HCT116 (cell line): ENCODE measurements around the gene AADACL4. TPM values are rescaled to one million over a fixed set of nuclear protein-coding genes. Genes with fewer than 3 reads are reported as not detected.

Experiments
- ATAC-seq: fragments of 200-7000 bp; cut with Tn5 transposase; 2 replicates; pipeline ENCODE4 v1.9.1; 2020; ENCODE audit warnings: mild to moderate bottlenecking, moderate library complexity
- BruUV-seq: library from RNA; stranded (reverse); fragments of 400-500 nt; replicated peaks from 2 replicates; lab custom pipeline; 2021; lab: Mats Ljungman, UMichigan
- CTCF ChIA-PET: fragments of 300-600 bp; sonication (Branson Sonifier 250); formaldehyde crosslinking; loops from one replicate; lab custom pipeline; 2021; ENCODE audit warnings: antibody characterized with exemption; lab: Charles Lee
- POLR2A ChIA-PET: fragments of 300-600, 350-600 bp; sonication (Branson Sonifier 250); formaldehyde crosslinking; loops from one replicate; lab custom pipeline; 2021; ENCODE audit warnings: antibody characterized with exemption; lab: Charles Lee
- RAD21 ChIA-PET, 2 experiments: fragments of 300-600 bp; sonication (Branson Sonifier 250); formaldehyde crosslinking; loops; one replicate each; lab custom pipeline; 2023; ENCODE audit warnings: low total read pairs in 2 of 2; ENCODE audit not compliant: uncharacterized antibody in 2 of 2, unreplicated experiment in 2 of 2, low non-redundant PET in 1 of 2; lab: Charles Lee
- DNase-seq: peaks from one replicate; pipeline ENCODE4 v3.0.0-alpha.2; 2010; ENCODE audit warnings: low read depth, low spot score
- H2AFZ ChIP-seq: fragments of 200-600 bp; shearing (Covaris generic), sonication (generic); 2 replicates; pipeline ENCODE4 v1.6.1; 2017; ENCODE audit warnings: low read depth, mixed run types, mixed read lengths, antibody characterized with exemption, low read length; ENCODE audit not compliant: poor library complexity, severe bottlenecking
- H3K27ac ChIP-seq: 2 replicates; pipeline ENCODE4 v1.5.1; 2012; ENCODE audit warnings: low read depth, low read length
- H3K27me3 ChIP-seq: fragments of 200-600 bp; sonication (generic); 2 replicates; pipeline ENCODE4 v1.6.1; 2016; ENCODE audit warnings: mixed run types, low read length, mixed read lengths; ENCODE audit not compliant: insufficient read depth
- H3K36me3 ChIP-seq, 2 experiments: fragments of 200-500 bp in 1 of 2; fragments of 200-600 bp in 1 of 2; sonication (Bioruptor generic) in 1 of 2; sonication (generic) in 1 of 2; 2 replicates each; pipeline versions ENCODE4 v1.5.1 to v1.6.1; 2014 to 2016; ENCODE audit warnings: low read length in 2 of 2, inconsistent platforms in 1 of 2, mixed read lengths in 1 of 2, mixed run types in 1 of 2; ENCODE audit not compliant: insufficient read depth in 2 of 2, control insufficient read depth in 1 of 2
- H3K4me1 ChIP-seq, 2 experiments: fragments of 200-600 bp in 1 of 2; sonication (generic) in 1 of 2; 2 replicates each; pipeline versions ENCODE4 v1.5.1 to v1.6.1; 2012 to 2017; ENCODE audit warnings: low read length in 2 of 2, inconsistent platforms in 1 of 2, mild to moderate bottlenecking in 1 of 2, mixed read lengths in 1 of 2, mixed run types in 1 of 2, moderate library complexity in 1 of 2; ENCODE audit not compliant: insufficient read depth in 2 of 2, control insufficient read depth in 1 of 2
- H3K4me2 ChIP-seq: fragments of 200-600 bp; sonication (generic); 2 replicates; pipeline ENCODE4 v1.6.1; 2017; ENCODE audit warnings: mixed run types, low read length, mixed read lengths
- H3K4me3 ChIP-seq, 2 experiments: fragments of 200-600 bp in 1 of 2; sonication (generic) in 1 of 2; replicated peaks in 1 of 2; 2 replicates each; pipeline ENCODE4 v1.5.1; 2011 to 2016; ENCODE audit warnings: low read length in 2 of 2, control low read depth in 1 of 2, low read depth in 1 of 2, mild to moderate bottlenecking in 1 of 2, mixed read lengths in 1 of 2, mixed run types in 1 of 2
- H3K79me2 ChIP-seq: fragments of 200-600 bp; sonication (generic); 2 replicates; pipeline ENCODE4 v1.6.1; 2017; ENCODE audit warnings: mild to moderate bottlenecking, mixed run types, low read length, moderate library complexity, mixed read lengths; ENCODE audit not compliant: insufficient read depth
- H3K9ac ChIP-seq: fragments of 200-600 bp; sonication (generic); 2 replicates; pipeline ENCODE4 v1.6.1; 2016; ENCODE audit warnings: low read length, mixed read lengths
- H3K9me2 ChIP-seq: fragments of 200-600 bp; sonication (generic), shearing (Covaris generic); 2 replicates; pipeline ENCODE4 v1.6.1; 2017; ENCODE audit warnings: mixed run types, mild to moderate bottlenecking, moderate library complexity; ENCODE audit not compliant: insufficient read depth
- H3K9me3 ChIP-seq, 2 experiments: fragments of 200-500 bp in 1 of 2; fragments of 200-600 bp in 1 of 2; sonication (Bioruptor generic) in 1 of 2; sonication (generic) in 1 of 2; 2 replicates each; pipeline ENCODE4 v1.6.1; 2014 to 2017; ENCODE audit warnings: low read length in 2 of 2, mixed read lengths in 2 of 2, inconsistent platforms in 1 of 2, low read depth in 1 of 2, mild to moderate bottlenecking in 1 of 2, mixed run types in 1 of 2, moderate library complexity in 1 of 2; ENCODE audit not compliant: control insufficient read depth in 1 of 2, insufficient read depth in 1 of 2
- H4K20me1 ChIP-seq: fragments of 200-600 bp; sonication (generic), shearing (Covaris generic); 2 replicates; pipeline ENCODE4 v1.6.1; 2017; ENCODE audit warnings: mixed run types, mild to moderate bottlenecking, moderate library complexity; ENCODE audit not compliant: insufficient read depth
- ELF1 ChIP-seq: IDR thresholded peaks from 2 replicates; pipeline ENCODE4 v1.6.1; 2012; ENCODE audit warnings: low read depth, borderline replicate concordance
- MAX ChIP-seq: IDR thresholded peaks from 2 replicates; pipeline ENCODE4 v1.6.1; 2012
- RAD21 ChIP-seq: IDR thresholded peaks from 2 replicates; pipeline ENCODE4 v1.6.1; 2012; ENCODE audit warnings: low read depth, mild to moderate bottlenecking
- REST ChIP-seq: IDR thresholded peaks from 2 replicates; pipeline ENCODE4 v1.6.1; 2012; ENCODE audit warnings: low read depth
- SIN3A ChIP-seq: IDR thresholded peaks from 2 replicates; pipeline ENCODE4 v1.6.1; 2012; ENCODE audit warnings: low read depth
- SP1 ChIP-seq: IDR thresholded peaks from 2 replicates; pipeline ENCODE4 v1.6.1; 2012; ENCODE audit warnings: low read depth
- SRF ChIP-seq: IDR thresholded peaks from 2 replicates; pipeline ENCODE4 v1.6.1; 2012; ENCODE audit warnings: low read depth
- YY1 ChIP-seq: IDR thresholded peaks from 2 replicates; pipeline ENCODE4 v1.6.1; 2011; ENCODE audit warnings: low read length, low read depth, moderate library complexity, mild to moderate bottlenecking; ENCODE audit not compliant: insufficient replicate concordance; ENCODE audit errors: extremely low read depth
- ZBTB33 ChIP-seq: IDR thresholded peaks from 2 replicates; pipeline ENCODE4 v1.6.1; 2011; ENCODE audit warnings: mild to moderate bottlenecking, low read length, moderate library complexity; ENCODE audit not compliant: insufficient replicate concordance; ENCODE audit errors: extremely low read depth
- intact Hi-C: fragments of 100-400 bp; cut with micrococcal nuclease; formaldehyde crosslinking; loops from 2 replicates; pipeline ENCODE4 v1.10.0; 2022
- total RNA-seq: library from RNA; stranded (reverse); gene quantifications from one replicate; pipeline ENCODE4 v1.2.1, GENCODE V29; 2021; ENCODE audit not compliant: unreplicated experiment

Gene AADACL4
- total RNA-seq, 1 experiment from 2014 or later: not detected

GRCh38 chr1:12625276-12625675 lies 18.6 kb upstream of the AADACL4 start:
- Histone ChIP-seq H3K79me2 (no peaks in the 10 kb centered on the region), H3K4me3 (no peak overlapping the region), H3K9me3 (no peaks in the 10 kb centered on the region), H3K9ac (no peak overlapping the region), H3K4me1 (peaks cover 6 to 8% of the 10 kb centered on the region in 2 experiments), H3K36me3 (no peaks in the 10 kb centered on the region), H4K20me1 (no peaks in the 10 kb centered on the region), H3K9me2 (no peaks in the 10 kb centered on the region), H2AFZ (no peak overlapping the region), H3K27me3 (no peaks in the 10 kb centered on the region), H3K27ac (no peak overlapping the region), H3K4me2 (no peak overlapping the region)
- ATAC-seq (no peak), DNase-seq (no peak)
- ChIA-PET CTCF (no interaction called here), RAD21 (no interaction called here), POLR2A (no interaction called here)
- intact Hi-C loops: no loop called here
- TF ChIP-seq MAX: no peak
- TF ChIP-seq SIN3A: no peak
- no peak for TF ChIP-seq RAD21
- TF ChIP-seq SP1: no peak
- TF ChIP-seq YY1: no peak
- TF ChIP-seq SRF: no peak
- no peak for TF ChIP-seq ELF1
- no peak for TF ChIP-seq REST
- TF ChIP-seq ZBTB33: no peak
- no TSS peak for BruUV-seq
